ENCODE data around the gene NATD1. TPM values are rescaled to one million over a fixed set of nuclear protein-coding genes. Genes with fewer than 3 reads are reported as not detected.

The NATD1 gene
- total RNA-seq, 2 donors from 2014 or later, result 16.5 to 26.3 TPM

DNA sequence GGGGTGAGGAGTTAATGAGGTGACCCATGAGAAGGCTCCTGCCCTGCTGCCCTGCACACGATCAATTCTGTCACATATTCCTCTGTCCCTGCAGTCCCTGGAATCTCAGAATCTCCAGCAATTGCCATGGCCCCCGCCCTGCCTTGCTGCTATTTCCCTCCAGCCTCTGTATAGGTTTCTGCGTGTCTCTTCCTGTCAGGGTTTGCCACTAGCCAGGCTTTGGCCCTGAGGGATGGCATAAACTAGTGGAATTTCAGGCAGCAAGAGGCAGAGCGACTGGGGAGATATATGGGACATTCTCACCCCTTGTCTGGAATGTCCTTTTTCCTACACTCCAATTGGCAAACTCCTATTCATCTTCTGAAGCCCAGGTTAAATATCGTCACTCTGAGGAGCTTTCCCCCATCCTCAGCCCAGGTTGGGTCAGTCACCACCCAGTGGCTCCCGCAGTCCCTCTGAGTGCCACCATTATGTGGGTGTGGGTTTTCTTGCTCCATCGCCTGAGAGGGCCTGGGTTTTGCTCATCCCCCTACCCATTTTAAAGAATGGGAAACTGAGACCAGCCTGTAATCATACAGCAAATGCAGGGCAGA is 15.5 kb upstream of the NATD1 start:
- Histone ChIP-seq H3K4me1 (replicated peaks) (no peaks in the 10 kb centered on the region), H3K36me3 (no peaks in the 10 kb centered on the region), H3K4me3 (no peak overlapping the region), H3K27me3 (replicated peaks; ENCODE audit: insufficient read depth) (no peaks in the 10 kb centered on the region), H3K27ac (no peak overlapping the region), H3K9me3 (no peaks in the 10 kb centered on the region)
- DNase-seq (ENCODE audit: low spot score), result no peak
- intact Hi-C loops (cut with DNase I), result no loop called here
- TF ChIP-seq POLR2A (IDR thresholded peaks at IDR 0.05) (no peak), POLR2AphosphoS5 (IDR thresholded peaks at IDR 0.05) (no peak)
- TF ChIP-seq, protein P1, sequence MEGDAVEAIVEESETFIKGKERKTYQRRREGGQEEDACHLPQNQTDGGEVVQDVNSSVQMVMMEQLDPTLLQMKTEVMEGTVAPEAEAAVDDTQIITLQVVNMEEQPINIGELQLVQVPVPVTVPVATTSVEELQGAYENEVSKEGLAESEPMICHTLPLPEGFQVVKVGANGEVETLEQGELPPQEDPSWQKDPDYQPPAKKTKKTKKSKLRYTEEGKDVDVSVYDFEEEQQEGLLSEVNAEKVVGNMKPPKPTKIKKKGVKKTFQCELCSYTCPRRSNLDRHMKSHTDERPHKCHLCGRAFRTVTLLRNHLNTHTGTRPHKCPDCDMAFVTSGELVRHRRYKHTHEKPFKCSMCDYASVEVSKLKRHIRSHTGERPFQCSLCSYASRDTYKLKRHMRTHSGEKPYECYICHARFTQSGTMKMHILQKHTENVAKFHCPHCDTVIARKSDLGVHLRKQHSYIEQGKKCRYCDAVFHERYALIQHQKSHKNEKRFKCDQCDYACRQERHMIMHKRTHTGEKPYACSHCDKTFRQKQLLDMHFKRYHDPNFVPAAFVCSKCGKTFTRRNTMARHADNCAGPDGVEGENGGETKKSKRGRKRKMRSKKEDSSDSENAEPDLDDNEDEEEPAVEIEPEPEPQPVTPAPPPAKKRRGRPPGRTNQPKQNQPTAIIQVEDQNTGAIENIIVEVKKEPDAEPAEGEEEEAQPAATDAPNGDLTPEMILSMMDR (IDR thresholded peaks at IDR 0.05), result no peak
- 54% methylated on average over 7 of the region's 7 CpGs for WGBS

DNA sequence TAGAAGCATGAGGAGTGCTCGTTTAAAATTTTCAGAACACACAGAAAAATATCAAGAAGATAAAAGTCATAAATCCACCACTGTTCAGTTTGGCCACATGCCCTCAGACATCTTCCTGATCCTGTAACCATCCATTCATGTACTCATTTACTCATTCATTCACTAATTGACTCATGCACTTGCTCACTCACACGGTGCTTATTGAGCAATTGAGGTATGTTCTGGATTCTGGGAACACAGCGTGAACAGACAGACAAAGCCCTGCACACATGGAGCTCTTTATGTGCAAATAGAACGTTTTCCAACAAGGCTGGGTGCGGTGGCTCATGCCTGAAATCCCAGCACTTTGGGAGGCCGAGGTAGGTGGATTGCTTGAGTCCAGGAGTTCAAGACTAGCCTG is 10.2 kb upstream of the NATD1 start:
- no peak overlapping the region for H3K27ac ChIP-seq
- no peaks in the 10 kb centered on the region for H3K27me3 ChIP-seq (replicated peaks; ENCODE audit: insufficient read depth)
- no peak overlapping the region for H3K4me3 ChIP-seq
- 59% methylated on average over 6 of the region's 6 CpGs for WGBS
- TF ChIP-seq POLR2A (IDR thresholded peaks at IDR 0.05) (no peak), POLR2AphosphoS5 (IDR thresholded peaks at IDR 0.05) (no peak)
- TF ChIP-seq, protein P1 (IDR thresholded peaks at IDR 0.05), result no peak
- no peaks in the 10 kb centered on the region for H3K36me3 ChIP-seq
- DNase-seq (ENCODE audit: low spot score), result no peak
- intact Hi-C loops (cut with DNase I), result no loop called here
- H3K9me3 ChIP-seq, result no peaks in the 10 kb centered on the region
- no peaks in the 10 kb centered on the region for H3K4me1 ChIP-seq (replicated peaks)

DNA sequence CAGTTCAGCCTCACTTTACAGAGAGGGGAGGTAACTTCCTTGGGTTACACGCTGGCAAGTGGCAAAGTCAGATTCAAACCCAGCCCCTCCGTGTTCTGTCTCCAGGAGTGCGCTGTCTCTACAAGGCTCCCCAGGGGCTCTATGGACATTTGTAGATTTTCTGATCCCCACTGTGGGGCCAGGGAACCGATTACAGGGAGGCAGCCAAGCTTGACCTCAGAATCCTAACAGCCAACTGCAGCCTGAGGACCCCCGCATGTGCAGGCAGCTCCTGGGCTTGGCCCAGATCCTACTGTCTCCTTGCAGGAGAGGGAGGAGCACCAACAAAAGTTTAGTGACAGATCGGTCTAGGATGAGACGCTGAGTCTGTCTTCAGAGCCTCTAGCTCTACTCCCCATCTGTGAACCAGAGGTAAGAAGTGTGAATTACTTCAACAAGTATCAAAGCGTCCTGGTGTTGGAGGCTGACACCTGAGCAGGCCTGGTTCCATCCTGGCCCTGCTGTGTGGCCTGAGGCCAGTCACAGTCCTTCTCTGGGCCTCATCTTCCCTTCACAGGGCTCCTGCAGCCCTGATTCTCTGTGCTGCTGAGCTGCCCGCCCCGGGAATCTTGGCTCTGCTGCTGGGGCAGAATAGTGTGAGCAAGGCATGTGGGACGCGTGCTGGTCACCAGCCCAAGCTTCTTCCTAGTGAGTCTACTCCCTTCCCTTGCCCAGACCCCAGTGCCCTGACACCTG is 9.2 kb upstream of the NATD1 start:
- H3K27me3 ChIP-seq (replicated peaks; ENCODE audit: insufficient read depth), result no peaks in the 10 kb centered on the region
- H3K4me1 ChIP-seq (replicated peaks), result no peaks in the 10 kb centered on the region
- intact Hi-C loops (cut with DNase I), result no loop called here
- 71% methylated on average over 12 of the region's 12 CpGs for WGBS
- no peak overlapping the region for H3K27ac ChIP-seq
- H3K4me3 ChIP-seq, result no peak overlapping the region
- DNase-seq (ENCODE audit: low spot score), result no peak
- no peaks in the 10 kb centered on the region for H3K9me3 ChIP-seq
- no peak for TF ChIP-seq POLR2AphosphoS5 (IDR thresholded peaks at IDR 0.05)
- no peak for TF ChIP-seq POLR2A (IDR thresholded peaks at IDR 0.05)
- TF ChIP-seq, protein P1 (IDR thresholded peaks at IDR 0.05), result no peak
- H3K36me3 ChIP-seq, result no peaks in the 10 kb centered on the region

DNA sequence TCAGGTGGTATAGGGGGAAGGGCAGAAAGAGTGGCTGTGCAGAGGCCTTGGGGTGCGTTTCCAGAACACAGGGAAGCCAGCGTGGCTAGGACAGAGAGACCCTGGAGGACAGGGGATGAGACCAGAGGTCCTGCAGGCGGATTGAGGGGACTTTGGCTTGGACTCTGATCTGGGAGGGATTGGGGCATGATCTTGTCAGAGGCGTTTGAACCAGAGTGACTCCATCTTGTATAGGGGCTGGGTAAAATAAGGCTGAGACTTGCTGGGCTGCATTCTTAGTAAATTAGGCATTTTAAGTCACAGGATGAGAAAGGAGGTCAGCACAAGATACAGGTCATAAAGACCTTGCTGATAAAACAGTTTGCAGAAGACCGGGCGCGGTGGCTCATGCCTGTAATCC is 5.4 kb upstream of the NATD1 start:
- H3K27me3 ChIP-seq (replicated peaks; ENCODE audit: insufficient read depth), result no peaks in the 10 kb centered on the region
- H3K4me3 ChIP-seq, result no peak overlapping the region
- H3K4me1 ChIP-seq (replicated peaks), result no peaks in the 10 kb centered on the region
- DNase-seq (ENCODE audit: low spot score), result no peak
- no peaks in the 10 kb centered on the region for H3K9me3 ChIP-seq
- intact Hi-C loops (cut with DNase I), result no loop called here
- H3K27ac ChIP-seq, result no peak overlapping the region
- no peak for TF ChIP-seq POLR2AphosphoS5 (IDR thresholded peaks at IDR 0.05)
- TF ChIP-seq POLR2A (IDR thresholded peaks at IDR 0.05), result no peak
- TF ChIP-seq, protein P1 (IDR thresholded peaks at IDR 0.05), result no peak
- H3K36me3 ChIP-seq, result no peaks in the 10 kb centered on the region
- 84% methylated on average over 7 of the region's 7 CpGs for WGBS
